Mucosa of gallbladder (tissue), 1 donor: ENCODE results near the gene THG1L. TPM values are rescaled to one million over a fixed set of nuclear protein-coding genes. Genes with fewer than 3 reads are reported as not detected.
"Not testable (repeated sequence)": the region's sequence is repeated elsewhere in the genome, so short reads cannot be mapped to it uniquely, and the experiment has no call there.

Experiments used
- DNase-seq: peaks from one replicate; pipeline ENCODE4 v3.0.0-alpha.2; 2020; ENCODE audit warnings: low spot score
- total RNA-seq: library from RNA; stranded (reverse); gene quantifications from one replicate; pipeline ENCODE4 v1.2.1, GENCODE V29; 2021
- donor health status: DM: no; HTN: no; CAD: no.

THG1L gene
- 14.4 TPM for total RNA-seq

- peak; percentile 99 for DNase-seq
Measured at GRCh38 chr5:157731272-157732129, at the start of gene THG1L. Gene THG1L, plus strand, starts transcription at chr5:157731420. Its CDS starts 21 bp downstream, at chr5:157731441.

GRCh38 chr5:157682257-157682656, 49.0 kb upstream of the THG1L start:
- no peak for DNase-seq

GRCh38 chr5:157686276-157687197, 44.7 kb upstream of the THG1L start:
- DNase-seq = not testable (repeated sequence)

GRCh38 chr5:157687198-157687554, 44.0 kb upstream of the THG1L start:
- no peak for DNase-seq

GRCh38 chr5:157689942-157690689, 41.1 kb upstream of the THG1L start:
- DNase-seq = no peak

- DNase-seq = no peak
Measured at GRCh38 chr5:157690690-157691433, 40.4 kb upstream of the THG1L start.

GRCh38 chr5:157693816-157694215, 37.4 kb upstream of the THG1L start:
- DNase-seq = not testable (repeated sequence)

- not testable (repeated sequence) for DNase-seq
Measured at GRCh38 chr5:157696154-157696553, 35.1 kb upstream of the THG1L start.

GRCh38 chr5:157698674-157699073, 32.5 kb upstream of the THG1L start:
- not testable (repeated sequence) for DNase-seq

GRCh38 chr5:157703736-157704135, 27.5 kb upstream of the THG1L start:
- no peak for DNase-seq

GRCh38 chr5:157708866-157709265, 22.4 kb upstream of the THG1L start:
- DNase-seq = no peak

GRCh38 chr5:157709346-157709745, 21.9 kb upstream of the THG1L start:
- no peak for DNase-seq

GRCh38 chr5:157710431-157710830, 20.8 kb upstream of the THG1L start:
- no peak for DNase-seq

GRCh38 chr5:157710882-157711281, 20.3 kb upstream of the THG1L start:
- no peak for DNase-seq

- no peak for DNase-seq
Measured at GRCh38 chr5:157713830-157714595, 17.2 kb upstream of the THG1L start.

GRCh38 chr5:157714596-157714864, 16.7 kb upstream of the THG1L start:
- no peak for DNase-seq

GRCh38 chr5:157718519-157718918, 12.7 kb upstream of the THG1L start:
- DNase-seq = peak; percentile 14

- DNase-seq = no peak
Measured at GRCh38 chr5:157719245-157719644, 12.0 kb upstream of the THG1L start.

GRCh38 chr5:157721159-157721558, 10.1 kb upstream of the THG1L start:
- no peak for DNase-seq

- DNase-seq = not testable (repeated sequence)
Measured at GRCh38 chr5:157722895-157723294, 8.3 kb upstream of the THG1L start.

- not testable (repeated sequence) for DNase-seq
Measured at GRCh38 chr5:157726607-157727006, 4.6 kb upstream of the THG1L start.
